ENCODE measurements around the gene HNF4A. TPM values are rescaled to one million over a fixed set of nuclear protein-coding genes. Genes with fewer than 3 reads are reported as not detected.
A peak's percentile ranks its signal among the peaks of the same experiment; 100 is the strongest.
"Not testable (repeated sequence)": the region's sequence is repeated elsewhere in the genome, so short reads cannot be mapped to it uniquely, and the experiment has no call there.

Gene HNF4A
- total RNA-seq, 4 donors from 2014 or later = 0.63 TPM; not detected in 3

DNA sequence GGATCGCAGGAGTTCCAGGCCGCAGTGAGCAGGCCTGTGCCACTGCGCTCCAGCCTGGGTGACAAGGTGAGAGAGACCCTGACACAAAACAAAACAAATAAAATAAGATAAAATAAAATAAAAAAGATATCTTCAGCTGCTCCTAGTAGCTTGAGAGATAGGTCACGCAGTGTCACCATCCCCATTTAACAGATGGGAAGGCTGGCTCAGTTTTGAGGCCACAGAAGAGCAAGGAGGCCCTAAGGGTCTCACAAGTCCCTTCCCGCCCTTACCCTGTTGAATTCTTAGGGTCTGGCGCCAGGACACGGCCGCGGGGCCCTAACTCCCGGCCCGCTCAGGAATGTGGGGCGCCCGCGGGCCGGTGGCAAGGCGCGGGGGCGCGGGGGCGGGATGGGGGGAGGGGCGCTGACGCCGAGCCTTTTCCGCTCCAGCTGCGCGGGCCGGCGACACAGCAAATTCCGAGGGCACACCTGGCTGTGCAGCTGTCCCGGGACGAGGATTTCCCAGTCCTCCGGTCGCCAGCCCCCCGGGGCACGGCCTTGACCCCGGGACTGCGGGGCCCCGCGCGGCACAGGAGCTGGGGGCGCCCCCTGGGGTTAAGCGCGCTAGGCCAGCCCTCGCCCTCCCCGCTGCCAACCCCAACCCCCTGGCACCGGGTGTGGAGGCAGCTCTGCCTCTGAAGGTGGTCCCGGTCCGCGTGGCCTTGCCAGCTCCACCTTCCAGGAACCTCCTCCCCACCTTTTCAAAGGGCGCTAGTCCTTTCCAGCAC, 28.9 kb upstream of the HNF4A start:
- Histone ChIP-seq H3K27ac (replicated peaks in 1 of 4) (no peak overlapping the region), H3K9me3 (no peaks in the 10 kb centered on the region), H3K36me3 (no peaks in the 10 kb centered on the region), H3K4me1 (peaks cover 0 to 7% (median 7%) of the 10 kb centered on the region in 4 donors), H3K4me3 (peak overlapping the region; percentile 16 to 43 (median 24)), H3K27me3 (peaks cover 0 to 55% (median 8%) of the 10 kb centered on the region in 4 donors)
- 36% methylated on average over 11 of the region's 50 CpGs for WGBS
- TF ChIP-seq POLR2A (IDR thresholded peaks at IDR 0.05; ENCODE audit: low read depth) (no peak), EP300 (IDR thresholded peaks at IDR 0.05) (no peak), POLR2AphosphoS5 (IDR thresholded peaks at IDR 0.05) (no peak), CTCF (IDR thresholded peaks at IDR 0.05) (no peak)
- intact Hi-C loops (cut with DNase I) = no loop called here
- no peak for DNase-seq (ENCODE audit: extremely low spot score)

DNA sequence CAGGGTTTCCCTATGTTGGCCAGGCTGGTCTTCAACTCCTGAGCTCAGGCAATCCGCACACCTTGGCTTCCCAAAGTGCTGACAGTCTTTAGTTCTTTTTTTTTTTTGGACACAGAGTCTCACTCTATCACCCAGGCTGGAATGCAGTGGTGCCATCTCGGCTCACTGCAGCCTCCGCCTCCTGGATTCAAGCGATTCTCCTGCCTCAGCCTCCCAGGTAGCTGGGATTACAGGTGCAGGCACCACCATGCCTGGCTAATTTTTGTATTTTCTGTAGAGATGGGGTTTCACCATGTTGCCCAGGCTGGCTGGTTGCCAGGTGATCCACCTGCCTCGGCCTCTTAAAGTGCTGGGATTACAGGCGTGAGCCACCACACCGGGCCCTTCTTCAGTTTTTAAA, 27.8 kb upstream of the HNF4A start:
- not testable (repeated sequence) for H3K9me3 ChIP-seq

GRCh38 chr20:44328428-44328827, 27.1 kb upstream of the HNF4A start:
- WGBS = 88% methylated on average over 4 of the region's 4 CpGs
- TF ChIP-seq POLR2AphosphoS5 (IDR thresholded peaks at IDR 0.05) = no peak
- TF ChIP-seq CTCF (IDR thresholded peaks at IDR 0.05) = no peak
- TF ChIP-seq EP300 (IDR thresholded peaks at IDR 0.05) = no peak
- no peak for TF ChIP-seq POLR2A (IDR thresholded peaks at IDR 0.05; ENCODE audit: low read depth)
- Histone ChIP-seq H3K9me3 (no peaks in the 10 kb centered on the region), H3K27ac (replicated peaks in 1 of 4) (no peak overlapping the region), H3K4me3 (no peak overlapping the region), H3K36me3 (no peaks in the 10 kb centered on the region), H3K27me3 (peaks cover 0 to 58% (median 8%) of the 10 kb centered on the region in 4 donors), H3K4me1 (peaks cover 0 to 7% (median 7%) of the 10 kb centered on the region in 4 donors)
- DNase-seq (ENCODE audit: extremely low spot score) = no peak
- intact Hi-C loops (cut with DNase I) = no loop called here

More for the DNA sequence above, 27.8 kb upstream of the HNF4A start:
- H3K36me3 ChIP-seq; DNase-seq (ENCODE audit: extremely low spot score); H3K4me3 ChIP-seq; intact Hi-C loops (cut with DNase I); H3K27ac ChIP-seq (replicated peaks in 1 of 4); H3K4me1 ChIP-seq: not testable (repeated sequence)
- WGBS = 85% methylated on average over 7 of the region's 7 CpGs
- peaks cover 0 to 55% (median 8%) of the 10 kb centered on the region in 4 donors for H3K27me3 ChIP-seq

GRCh38 chr20:44331201-44331600, 24.3 kb upstream of the HNF4A start:
- H3K27ac ChIP-seq (replicated peaks in 1 of 4) = no peak overlapping the region
- H3K36me3 ChIP-seq = no peaks in the 10 kb centered on the region
- whole genome bisulfite sequencing = 76% methylated on average over 2 of the region's 2 CpGs
- no peak for DNase-seq (ENCODE audit: extremely low spot score)
- intact Hi-C loops (cut with DNase I) = no loop called here
- H3K9me3 ChIP-seq = no peaks in the 10 kb centered on the region
- H3K4me3 ChIP-seq = no peak overlapping the region
- peaks cover 0 to 52% (median 9%) of the 10 kb centered on the region in 4 donors for H3K27me3 ChIP-seq
- H3K4me1 ChIP-seq = peaks cover 0 to 7% (median 7%) of the 10 kb centered on the region in 4 donors
- TF ChIP-seq POLR2A (IDR thresholded peaks at IDR 0.05; ENCODE audit: low read depth) = no peak
- no peak for TF ChIP-seq POLR2AphosphoS5 (IDR thresholded peaks at IDR 0.05)
- TF ChIP-seq CTCF (IDR thresholded peaks at IDR 0.05) = no peak
- TF ChIP-seq EP300 (IDR thresholded peaks at IDR 0.05) = no peak

GRCh38 chr20:44334306-44334705, 21.2 kb upstream of the HNF4A start:
- intact Hi-C loops (cut with DNase I) = no loop called here
- Histone ChIP-seq H3K4me3 (no peak overlapping the region), H3K27ac (replicated peaks in 1 of 4) (no peak overlapping the region), H3K36me3 (no peaks in the 10 kb centered on the region), H3K4me1 (no peaks in the 10 kb centered on the region), H3K9me3 (no peaks in the 10 kb centered on the region), H3K27me3 (peaks cover 0 to 49% (median 2%) of the 10 kb centered on the region in 4 donors)
- 17% methylated on average over 3 of the region's 8 CpGs for WGBS
- no peak for TF ChIP-seq CTCF (IDR thresholded peaks at IDR 0.05)
- DNase-seq (ENCODE audit: extremely low spot score) = no peak

Data from esophagus muscularis mucosa (tissue), 4 donors.